CD14-positive monocyte (primary cell): ENCODE data around the gene RAB44. TPM values are rescaled to one million over a fixed set of nuclear protein-coding genes. Genes with fewer than 3 reads are reported as not detected.

ENCODE experiments used
- DNase-seq, 3 donors: peaks; one replicate each; pipeline ENCODE4 v3.0.0-alpha.2; 2011 to 2022
- H2AFZ ChIP-seq: 2 replicates; pipeline ENCODE4 v1.6.0; 2012; ENCODE audit warnings: mild to moderate bottlenecking, low read depth, low read length, inconsistent platforms; ENCODE audit not compliant: insufficient read depth, poor library complexity, severe bottlenecking
- H3K27ac ChIP-seq, 2 donors: 1 replicate in 1 of 2; 2 replicates in 1 of 2; pipeline ENCODE4 v1.5.1; 2012 to 2013; ENCODE audit warnings: low read length in 2 of 2, control low read depth in 1 of 2, inconsistent platforms in 1 of 2, low read depth in 1 of 2, mild to moderate bottlenecking in 1 of 2
- H3K27me3 ChIP-seq, 2 donors: one replicate each; pipeline versions ENCODE4 v1.6.0 to v1.6.1; 2011 to 2013; ENCODE audit warnings: low read length in 2 of 2; ENCODE audit not compliant: control insufficient read depth in 2 of 2, insufficient read depth in 2 of 2
- H3K36me3 ChIP-seq, 2 donors: replicated peaks in 1 of 2; 1 replicate in 1 of 2; 2 replicates in 1 of 2; pipeline versions ENCODE4 v1.5.1 to v1.6.1; 2012 to 2013; ENCODE audit warnings: low read length in 2 of 2, control low read depth in 1 of 2, inconsistent platforms in 1 of 2, mild to moderate bottlenecking in 1 of 2; ENCODE audit not compliant: insufficient read depth in 2 of 2, control insufficient read depth in 1 of 2
- H3K4me1 ChIP-seq, 2 donors: 1 replicate in 1 of 2; 2 replicates in 1 of 2; pipeline versions ENCODE4 v1.5.1 to v1.6.1; 2012 to 2013; ENCODE audit warnings: low read length in 2 of 2, control low read depth in 1 of 2, inconsistent platforms in 1 of 2, mild to moderate bottlenecking in 1 of 2, moderate library complexity in 1 of 2; ENCODE audit not compliant: insufficient read depth in 2 of 2, control insufficient read depth in 1 of 2
- H3K4me2 ChIP-seq: replicated peaks from 2 replicates; pipeline ENCODE3; 2012; ENCODE audit warnings: low read length, moderate library complexity, mild to moderate bottlenecking; ENCODE audit not compliant: poor library complexity, severe bottlenecking; ENCODE audit errors: extremely low read depth
- H3K4me3 ChIP-seq, 3 experiments: fragments of 200-600 bp in 1 of 3; sonication (generic) in 1 of 3; replicated peaks in 1 of 3; 1 replicate in 2 of 3; 2 replicates in 1 of 3; pipeline ENCODE4 v1.5.1; 2011 to 2013; ENCODE audit warnings: low read length in 3 of 3, mild to moderate bottlenecking in 3 of 3, control low read depth in 2 of 3, low read depth in 2 of 3, inconsistent platforms in 1 of 3, moderate library complexity in 1 of 3
- H3K79me2 ChIP-seq: 2 replicates; pipeline ENCODE4 v1.6.0; 2012; ENCODE audit warnings: mild to moderate bottlenecking, control low read depth, inconsistent platforms, low read length, moderate library complexity; ENCODE audit not compliant: insufficient read depth
- H3K9ac ChIP-seq: 2 replicates; pipeline ENCODE4 v1.6.0; 2017; ENCODE audit warnings: low read length, mild to moderate bottlenecking; ENCODE audit not compliant: insufficient read depth, poor library complexity, severe bottlenecking
- H3K9me3 ChIP-seq, 2 donors: replicated peaks in 1 of 2; 1 replicate in 1 of 2; 2 replicates in 1 of 2; pipeline versions ENCODE4 v1.5.1 to v1.6.1; 2012 to 2013; ENCODE audit warnings: low read length in 2 of 2, control low read depth in 1 of 2; ENCODE audit not compliant: control insufficient read depth in 1 of 2, insufficient read depth in 1 of 2
- H4K20me1 ChIP-seq: 2 replicates; pipeline ENCODE4 v1.6.0; 2012; ENCODE audit warnings: mild to moderate bottlenecking, low read length, control low read depth, moderate library complexity; ENCODE audit not compliant: insufficient read depth
- H3K27ac Mint-ChIP-seq, 7 donors: one replicate each; pipeline ENCODE4 v1.8.0; 2020; ENCODE audit warnings: mild to moderate bottlenecking in 7 of 7, mixed read lengths in 7 of 7, moderate library complexity in 6 of 7, inconsistent platforms in 2 of 7
- H3K27me3 Mint-ChIP-seq, 3 donors: one replicate each; pipeline ENCODE4 v1.8.0; 2021 to 2022; ENCODE audit warnings: low read depth in 3 of 3, mild to moderate bottlenecking in 3 of 3, mixed read lengths in 3 of 3, moderate library complexity in 3 of 3, inconsistent platforms in 1 of 3
- H3K36me3 Mint-ChIP-seq, 2 donors: one replicate each; pipeline ENCODE4 v1.8.0; 2020; ENCODE audit warnings: mixed read lengths in 2 of 2, inconsistent platforms in 1 of 2, mild to moderate bottlenecking in 1 of 2
- H3K4me1 Mint-ChIP-seq: one replicate; pipeline ENCODE4 v1.8.0; 2020; ENCODE audit warnings: mild to moderate bottlenecking, mixed read lengths
- H3K4me3 Mint-ChIP-seq, 2 donors: one replicate each; pipeline ENCODE4 v1.8.0; 2020; ENCODE audit warnings: mild to moderate bottlenecking in 2 of 2, mixed read lengths in 2 of 2, moderate library complexity in 1 of 2
- H3K9me3 Mint-ChIP-seq, 7 donors: one replicate each; pipeline ENCODE4 v1.8.0; 2020 to 2022; ENCODE audit warnings: mixed read lengths in 7 of 7, mild to moderate bottlenecking in 6 of 7, moderate library complexity in 6 of 7, inconsistent platforms in 2 of 7
- CTCF ChIP-seq: fragments of 200-600 bp; IDR thresholded peaks from one replicate; pipeline ENCODE4 v1.8.0; 2022; ENCODE audit warnings: antibody characterized with exemption, mild to moderate bottlenecking
- WGBS: methylation state at CpG from one replicate; pipeline ENCODE4 v1.1.5; 2013; ENCODE audit warnings: missing lambda C conversion rate; ENCODE audit not compliant: insufficient coverage; 5-methylcytosine and 5-hydroxymethylcytosine counted together
- intact Hi-C, 2 donors: fragments of 100-400 bp; cut with micrococcal nuclease; formaldehyde crosslinking; loops; one replicate each; pipeline versions ENCODE4 v1.15.0 to v1.15.1; 2023
- polyA plus RNA-seq, 3 donors: library from polyadenylated mRNA; depleted of rRNA in 1 of 3; unstranded in 2 of 3; stranded (reverse) in 1 of 3; fragments of 300-500 nt in 2 of 3; fragments of >200 nt in 1 of 3; fragmentation: Illumina TruSeq in 2 of 3; gene quantifications; 1 replicate in 2 of 3; 2 replicates in 1 of 3; pipeline ENCODE4 v1.2.3, GENCODE V29; 2012 to 2021

The RAB44 gene
- polyA plus RNA-seq, 3 donors = 1.5 to 18.0 (median 1.9) TPM

DNA sequence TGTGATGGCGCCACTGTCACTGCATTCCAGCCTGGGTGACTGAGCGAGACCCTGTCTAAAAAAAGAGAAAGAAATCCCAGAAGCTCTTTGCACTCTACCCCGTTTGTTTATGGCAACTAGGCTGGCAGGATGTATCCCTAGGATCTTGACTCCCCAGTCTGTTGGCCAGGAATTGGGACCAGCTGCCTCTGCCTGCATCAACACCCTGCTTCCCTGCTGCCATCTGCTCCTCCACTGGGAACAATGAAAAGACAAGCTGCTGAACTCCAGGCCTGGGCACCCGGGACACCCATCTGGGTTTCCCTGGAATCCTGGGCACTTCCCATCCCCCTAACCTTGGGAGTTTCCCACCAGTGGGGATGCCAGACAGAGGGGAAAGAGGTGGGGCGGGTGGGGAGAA is 76.7 kb downstream of the RAB44 start:
- no peaks in the 10 kb centered on the region for H3K9me3 Mint-ChIP-seq
- H3K4me1 Mint-ChIP-seq = peaks cover 23% of the 10 kb centered on the region
- Histone ChIP-seq H3K9ac (no peak overlapping the region), H3K36me3 (no peaks in the 10 kb centered on the region), H3K4me3 (no peak overlapping the region), H2AFZ (no peak overlapping the region), H3K27me3 (no peaks in the 10 kb centered on the region), H3K4me1 (peaks cover 16 to 24% of the 10 kb centered on the region in 2 donors), H3K9me3 (no peaks in the 10 kb centered on the region), H3K4me2 (no peak overlapping the region), H3K79me2 (no peaks in the 10 kb centered on the region), H4K20me1 (no peaks in the 10 kb centered on the region), H3K27ac (no peak overlapping the region)
- peaks cover 2 to 21% (median 14%) of the 10 kb centered on the region in 3 donors for H3K27me3 Mint-ChIP-seq
- no peaks in the 10 kb centered on the region for H3K36me3 Mint-ChIP-seq
- intact Hi-C loops = loop anchor here in 1 of 2 donors (10.0 kb wide), 1 partner anchor 90 kb away; no protein-coding TSS in a partner anchor
- WGBS = 91% methylated on average over 3 of the region's 5 CpGs
- H3K4me3 Mint-ChIP-seq = no peak overlapping the region
- no peak overlapping the region for H3K27ac Mint-ChIP-seq
- DNase-seq = no peak
- no peak for TF ChIP-seq CTCF

DNA sequence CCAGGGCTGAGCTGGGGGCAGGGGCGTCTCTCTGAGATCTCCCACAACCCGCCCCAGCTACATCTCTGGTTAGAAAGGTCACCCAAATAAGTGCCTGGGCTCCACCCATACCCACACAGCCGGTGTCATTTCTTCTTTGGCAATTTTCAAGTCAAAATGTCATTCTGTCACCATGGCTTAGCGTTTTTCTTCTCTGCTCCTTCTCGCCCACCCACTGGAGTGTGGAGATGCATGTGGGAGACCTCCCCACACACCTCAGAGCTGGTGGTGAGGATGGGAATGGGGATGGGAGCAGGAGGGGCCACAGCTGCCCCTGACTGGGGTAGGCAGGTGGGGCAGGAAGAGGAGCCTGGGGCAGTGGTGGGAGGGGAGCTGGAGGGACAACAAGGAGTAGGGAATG is 78.5 kb downstream of the RAB44 start:
- 100% methylated on average over 1 of the region's 5 CpGs for WGBS
- H3K4me3 ChIP-seq = no peak overlapping the region
- H3K27ac ChIP-seq = no peak overlapping the region
- no peaks in the 10 kb centered on the region for H3K9me3 ChIP-seq
- H3K9ac ChIP-seq = no peak overlapping the region
- H4K20me1 ChIP-seq = no peaks in the 10 kb centered on the region
- Mint-ChIP-seq H3K4me1 (peaks cover 22% of the 10 kb centered on the region), H3K27me3 (peaks cover 2 to 21% (median 12%) of the 10 kb centered on the region in 3 donors), H3K9me3 (no peaks in the 10 kb centered on the region), H3K27ac (no peak overlapping the region), H3K4me3 (no peak overlapping the region), H3K36me3 (no peaks in the 10 kb centered on the region)
- DNase-seq = no peak
- intact Hi-C loops = loop anchor here in 1 of 2 donors (10.0 kb wide), 1 partner anchor 89 kb away; no protein-coding TSS in a partner anchor
- H3K4me1 ChIP-seq = peaks cover 16 to 22% of the 10 kb centered on the region in 2 donors
- no peak overlapping the region for H3K4me2 ChIP-seq
- no peaks in the 10 kb centered on the region for H3K27me3 ChIP-seq
- no peaks in the 10 kb centered on the region for H3K36me3 ChIP-seq
- no peaks in the 10 kb centered on the region for H3K79me2 ChIP-seq
- TF ChIP-seq CTCF = no peak
- no peak overlapping the region for H2AFZ ChIP-seq
